RWPE2 (cell line): ENCODE measurements around the gene ATXN3L.

Source experiments
- ATAC-seq: fragments of 200-7000 bp; cut with Tn5 transposase; 3 replicates; pipeline ENCODE4 v1.9.1; 2021; ENCODE audit warnings: low read depth
- DNase-seq: peaks from one replicate; pipeline ENCODE4 v3.0.0-alpha.2; 2020; ENCODE audit warnings: low spot score
- H3K27ac ChIP-seq: fragments of 450-650 bp; 2 replicates; pipeline ENCODE4 v1.5.1; 2017; ENCODE audit warnings: mild to moderate bottlenecking; ENCODE audit not compliant: poor library complexity, severe bottlenecking
- H3K27me3 ChIP-seq: fragments of 250-450 bp; sonication (Bioruptor Pico); 2 replicates; pipeline ENCODE4 v1.5.1; 2021; ENCODE audit warnings: mild to moderate bottlenecking, moderate library complexity; ENCODE audit not compliant: insufficient read depth, poor library complexity, severe bottlenecking
- H3K36me3 ChIP-seq: fragments of 250-450 bp; sonication (Bioruptor Pico); 2 replicates; pipeline ENCODE4 v1.5.1; 2020; ENCODE audit warnings: low read depth, mild to moderate bottlenecking, moderate library complexity
- H3K4me1 ChIP-seq: fragments of 250-450 bp; sonication (Bioruptor Pico); 2 replicates; pipeline ENCODE4 v1.5.1; 2021; ENCODE audit warnings: mild to moderate bottlenecking, moderate library complexity; ENCODE audit not compliant: insufficient read depth, poor library complexity, severe bottlenecking
- H3K4me3 ChIP-seq: fragments of 250-450 bp; sonication (Bioruptor Pico); 2 replicates; pipeline ENCODE4 v1.5.1; 2021; ENCODE audit warnings: mild to moderate bottlenecking, moderate library complexity; ENCODE audit not compliant: severe bottlenecking
- H3K9me3 ChIP-seq: fragments of 250-450 bp; sonication (Bioruptor Pico); 2 replicates; pipeline ENCODE4 v1.5.1; 2021; ENCODE audit warnings: mild to moderate bottlenecking, moderate library complexity; ENCODE audit not compliant: severe bottlenecking
- TF ChIP-seq, protein P1 (sequence below): fragments of 450-650 bp; IDR thresholded peaks from one replicate; pipeline ENCODE4 v1.5.1; 2017; ENCODE audit warnings: mild to moderate bottlenecking, moderate library complexity; ENCODE audit not compliant: poor library complexity, severe bottlenecking

Gene ATXN3L

DNA sequence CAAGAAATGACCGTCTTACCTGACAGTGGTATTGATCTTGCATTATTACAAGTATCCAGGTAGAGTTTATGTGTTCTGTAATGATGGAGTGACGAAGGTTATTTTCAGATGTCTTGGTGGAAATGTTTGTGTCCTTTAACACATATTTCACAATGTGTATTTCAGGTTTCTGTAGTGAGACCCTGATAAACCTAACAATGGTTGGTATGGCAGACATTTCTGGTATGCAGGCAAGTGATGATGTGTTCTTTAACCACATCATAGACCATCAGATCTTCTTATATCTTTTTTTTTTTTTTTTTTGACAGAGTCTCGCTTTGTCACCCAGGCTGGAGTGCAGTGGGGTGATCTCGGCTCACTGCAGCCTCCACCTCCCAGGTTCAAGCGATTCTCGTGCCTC, 14.6 kb upstream of the ATXN3L start:
- Histone ChIP-seq H3K4me1 (no peaks in the 10 kb centered on the region), H3K36me3 (no peaks in the 10 kb centered on the region), H3K4me3 (no peak overlapping the region), H3K27ac (no peak overlapping the region), H3K9me3 (no peaks in the 10 kb centered on the region), H3K27me3 (no peaks in the 10 kb centered on the region)
- TF ChIP-seq, protein P1, sequence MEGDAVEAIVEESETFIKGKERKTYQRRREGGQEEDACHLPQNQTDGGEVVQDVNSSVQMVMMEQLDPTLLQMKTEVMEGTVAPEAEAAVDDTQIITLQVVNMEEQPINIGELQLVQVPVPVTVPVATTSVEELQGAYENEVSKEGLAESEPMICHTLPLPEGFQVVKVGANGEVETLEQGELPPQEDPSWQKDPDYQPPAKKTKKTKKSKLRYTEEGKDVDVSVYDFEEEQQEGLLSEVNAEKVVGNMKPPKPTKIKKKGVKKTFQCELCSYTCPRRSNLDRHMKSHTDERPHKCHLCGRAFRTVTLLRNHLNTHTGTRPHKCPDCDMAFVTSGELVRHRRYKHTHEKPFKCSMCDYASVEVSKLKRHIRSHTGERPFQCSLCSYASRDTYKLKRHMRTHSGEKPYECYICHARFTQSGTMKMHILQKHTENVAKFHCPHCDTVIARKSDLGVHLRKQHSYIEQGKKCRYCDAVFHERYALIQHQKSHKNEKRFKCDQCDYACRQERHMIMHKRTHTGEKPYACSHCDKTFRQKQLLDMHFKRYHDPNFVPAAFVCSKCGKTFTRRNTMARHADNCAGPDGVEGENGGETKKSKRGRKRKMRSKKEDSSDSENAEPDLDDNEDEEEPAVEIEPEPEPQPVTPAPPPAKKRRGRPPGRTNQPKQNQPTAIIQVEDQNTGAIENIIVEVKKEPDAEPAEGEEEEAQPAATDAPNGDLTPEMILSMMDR, result no peak
- DNase-seq, result no peak
- ATAC-seq, result no peak

DNA sequence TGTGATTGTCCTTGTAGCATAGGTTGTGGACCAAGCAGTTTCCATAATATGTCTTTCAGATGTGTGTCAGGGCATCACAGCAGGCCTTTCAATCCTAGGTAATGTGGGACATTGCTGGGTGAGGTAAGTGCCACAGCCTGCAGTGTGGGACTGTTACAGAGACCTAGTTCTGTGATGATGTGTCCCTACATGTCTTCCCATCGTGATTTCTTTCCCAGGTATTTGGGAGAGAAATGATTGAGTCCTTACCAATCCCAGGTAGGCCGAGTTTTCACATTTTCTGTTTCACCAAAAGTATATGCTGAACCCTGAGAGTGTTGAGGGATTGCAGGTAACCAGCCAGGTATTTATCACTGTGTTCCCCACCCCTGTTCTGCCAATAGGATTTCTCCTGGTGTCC, 10.6 kb upstream of the ATXN3L start:
- Histone ChIP-seq H3K27ac (no peak overlapping the region), H3K27me3 (no peaks in the 10 kb centered on the region), H3K4me3 (no peak overlapping the region), H3K9me3 (no peaks in the 10 kb centered on the region), H3K4me1 (no peaks in the 10 kb centered on the region), H3K36me3 (no peaks in the 10 kb centered on the region)
- TF ChIP-seq, protein P1, result no peak
- no peak for ATAC-seq
- DNase-seq, result no peak

DNA sequence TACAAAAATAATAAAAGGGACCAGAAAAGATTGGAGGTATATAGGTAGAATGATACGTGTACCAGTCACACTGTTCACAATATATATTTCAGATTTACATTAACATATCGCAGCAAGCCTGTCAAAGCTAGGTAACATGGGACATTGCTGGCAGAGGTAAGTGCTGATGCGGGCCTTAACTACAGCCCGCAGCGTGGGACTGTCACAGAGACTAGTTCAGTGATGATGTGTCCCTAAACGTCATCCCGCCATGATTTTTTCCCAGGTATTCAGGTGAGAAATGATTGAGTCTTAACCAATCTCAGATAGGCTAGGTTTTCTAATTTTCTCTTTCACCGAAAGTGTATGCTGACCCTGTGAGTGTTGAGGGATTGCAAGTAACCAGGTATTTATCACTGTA, 7.8 kb upstream of the ATXN3L start:
- DNase-seq, result no peak
- no peak for ATAC-seq
- H3K4me3 ChIP-seq, result no peak overlapping the region
- TF ChIP-seq, protein P1, result no peak
- no peaks in the 10 kb centered on the region for H3K9me3 ChIP-seq
- H3K36me3 ChIP-seq, result no peaks in the 10 kb centered on the region
- H3K4me1 ChIP-seq, result no peaks in the 10 kb centered on the region
- H3K27me3 ChIP-seq, result no peaks in the 10 kb centered on the region
- H3K27ac ChIP-seq, result no peak overlapping the region

DNA sequence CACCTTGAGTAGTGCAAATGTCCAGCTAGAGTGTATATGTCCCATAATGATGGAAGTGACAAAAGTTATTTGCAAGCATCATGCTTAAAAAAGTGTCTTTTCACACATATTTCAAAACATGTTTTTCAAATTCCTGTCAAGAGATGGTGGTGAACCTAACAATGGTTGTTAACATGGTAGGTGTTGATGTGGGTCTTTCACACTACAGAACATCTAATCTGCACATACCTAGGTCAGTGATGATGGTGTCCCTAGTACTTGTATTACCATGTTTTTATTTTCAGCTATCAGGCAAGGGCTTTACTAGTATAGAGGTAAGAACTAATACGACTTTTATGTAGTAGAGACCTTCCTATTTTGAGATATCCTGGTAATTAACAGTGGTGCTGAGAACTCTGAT, 3.4 kb upstream of the ATXN3L start:
- ATAC-seq, result no peak
- no peaks in the 10 kb centered on the region for H3K27me3 ChIP-seq
- no peaks in the 10 kb centered on the region for H3K9me3 ChIP-seq
- no peaks in the 10 kb centered on the region for H3K4me1 ChIP-seq
- no peaks in the 10 kb centered on the region for H3K36me3 ChIP-seq
- H3K4me3 ChIP-seq, result no peak overlapping the region
- TF ChIP-seq, protein P1, result no peak
- no peak overlapping the region for H3K27ac ChIP-seq
- DNase-seq, result no peak

DNA sequence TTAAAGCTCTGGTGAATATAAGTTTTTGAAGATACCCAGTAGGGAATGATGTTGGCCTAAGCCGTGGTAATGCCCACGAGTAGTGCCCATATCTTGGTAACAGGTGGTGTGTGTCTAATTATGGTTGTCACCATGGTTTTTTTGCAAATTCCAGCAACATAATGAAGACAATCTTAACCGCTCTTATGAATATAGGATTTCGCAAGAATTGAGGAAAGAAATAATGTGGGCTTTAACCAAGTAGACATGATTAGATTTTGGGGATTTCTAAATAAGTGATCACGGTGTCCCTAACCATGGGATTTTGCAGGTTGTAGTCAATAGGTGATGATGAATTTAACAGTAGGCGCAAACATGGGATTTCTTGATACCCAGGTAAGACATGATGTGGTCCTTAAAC, 2.5 kb downstream of the ATXN3L start:
- no peaks in the 10 kb centered on the region for H3K4me1 ChIP-seq
- H3K36me3 ChIP-seq, result no peaks in the 10 kb centered on the region
- ATAC-seq, result no peak
- TF ChIP-seq, protein P1, result no peak
- no peaks in the 10 kb centered on the region for H3K27me3 ChIP-seq
- no peak overlapping the region for H3K27ac ChIP-seq
- no peak for DNase-seq
- H3K9me3 ChIP-seq, result no peaks in the 10 kb centered on the region
- H3K4me3 ChIP-seq, result no peak overlapping the region
